K562 (cell line): ENCODE data around the gene AP2M1. TPM values are rescaled to one million over a fixed set of nuclear protein-coding genes. Genes with fewer than 3 reads are reported as not detected.

ENCODE experiments used
- ATAC-seq: fragments of 200-7000 bp; cut with Tn5 transposase; 3 replicates; pipeline ENCODE4 v1.9.1; 2020; ENCODE audit warnings: moderate library complexity
- BruUV-seq: library from RNA; stranded (reverse); fragments of 400-500 nt; replicated peaks from 2 replicates; lab custom pipeline; 2021; lab: Mats Ljungman, UMichigan
- CTCF ChIA-PET: fragments of 300-600 bp; formaldehyde crosslinking; extraction: SDS; loops from one replicate; lab custom pipeline; 2021; ENCODE audit warnings: low intra/inter-chr PET ratio; lab: Yijun Ruan, JAX
- POLR2A ChIA-PET: fragments of 300-600, 350-650 bp; sonication (Branson Sonifier 250); formaldehyde crosslinking; extraction: SDS; loops from one replicate; lab custom pipeline; 2021; ENCODE audit warnings: antibody characterized with exemption, inconsistent platforms; lab: Yijun Ruan, JAX
- DNase-seq, 4 experiments: peaks; one replicate each; pipeline versions ENCODE4 v3.0.0 to v3.0.0-alpha.2; 2011 to 2018; ENCODE audit warnings: low spot score in 3 of 4, mixed read lengths in 3 of 4; ENCODE audit errors: extremely low read depth in 1 of 4
- FAIRE-seq: peaks from 2 replicates; lab custom pipeline; 2011; peaks lifted over from hg19 to GRCh38; lab: Jason Lieb, UNC
- H2AFZ ChIP-seq: 2 replicates; pipeline ENCODE4 v1.6.0; 2011; ENCODE audit warnings: low read depth, low read length, control low read depth, inconsistent platforms
- H3K27ac ChIP-seq: fragments of 200-600 bp; 3 replicates; pipeline ENCODE4 v1.8.0; 2011; ENCODE audit warnings: low read depth, mild to moderate bottlenecking, control low read depth, inconsistent platforms, low read length, moderate library complexity, mixed read lengths; ENCODE audit errors: extremely low read depth
- H3K27me3 ChIP-seq, 2 experiments: fragments of 300-600 bp in 1 of 2; 2 replicates in 1 of 2; 3 replicates in 1 of 2; pipeline versions ENCODE4 v1.6.0 to v1.8.0; 2011; ENCODE audit warnings: inconsistent platforms in 2 of 2, low read length in 2 of 2, mild to moderate bottlenecking in 1 of 2, mixed read lengths in 1 of 2, moderate library complexity in 1 of 2; ENCODE audit not compliant: control insufficient read depth in 2 of 2, insufficient read depth in 2 of 2
- H3K36me3 ChIP-seq: fragments of 300-600 bp; 3 replicates; pipeline ENCODE4 v1.8.0; 2011; ENCODE audit warnings: mild to moderate bottlenecking, low read length, inconsistent platforms; ENCODE audit not compliant: control insufficient read depth, insufficient read depth
- H3K4me1 ChIP-seq, 2 experiments: fragments of 200-600 bp in 1 of 2; replicated peaks in 1 of 2; 2 replicates in 1 of 2; 3 replicates in 1 of 2; pipeline versions ENCODE4 v1.5.1 to v1.8.0; 2011; ENCODE audit warnings: inconsistent platforms in 2 of 2, low read length in 2 of 2, mild to moderate bottlenecking in 1 of 2, mixed read lengths in 1 of 2, moderate library complexity in 1 of 2; ENCODE audit not compliant: control insufficient read depth in 2 of 2, insufficient read depth in 2 of 2
- H3K4me2 ChIP-seq: 2 replicates; pipeline ENCODE4 v1.6.1; 2011; ENCODE audit warnings: low read length, control low read depth, inconsistent platforms, mixed read lengths; ENCODE audit not compliant: insufficient read depth
- H3K4me3 ChIP-seq: fragments of 200-600 bp; sonication (generic), shearing (Covaris generic); 2 replicates; pipeline ENCODE4 v1.5.1; 2016; ENCODE audit warnings: control low read depth, inconsistent platforms
- H3K79me2 ChIP-seq: fragments of 200-600 bp; 3 replicates; pipeline ENCODE4 v1.8.0; 2011; ENCODE audit warnings: low read length, inconsistent platforms; ENCODE audit not compliant: control insufficient read depth, insufficient read depth
- H3K9ac ChIP-seq, 2 experiments: 2 replicates each; pipeline versions ENCODE4 v1.6.0 to v1.6.1; 2011; ENCODE audit warnings: low read depth in 2 of 2, low read length in 2 of 2, control low read depth in 1 of 2, inconsistent platforms in 1 of 2, mild to moderate bottlenecking in 1 of 2, mixed read lengths in 1 of 2; ENCODE audit not compliant: insufficient read depth in 1 of 2
- H3K9me1 ChIP-seq: one replicate; pipeline ENCODE4 v1.6.0; 2011; ENCODE audit warnings: inconsistent platforms, mild to moderate bottlenecking, low read length, moderate library complexity; ENCODE audit not compliant: control insufficient read depth, insufficient read depth
- H3K9me3 ChIP-seq: replicated peaks from 2 replicates; pipeline ENCODE4 v1.5.1; 2011; ENCODE audit warnings: low read depth, low read length, inconsistent platforms; ENCODE audit not compliant: control insufficient read depth, insufficient read depth
- H4K20me1 ChIP-seq: replicated peaks from 2 replicates; pipeline ENCODE4 v1.6.1; 2011; ENCODE audit warnings: low read length, inconsistent platforms, mixed read lengths; ENCODE audit not compliant: control insufficient read depth, insufficient read depth
- CBX8 ChIP-seq: fragments of 200-600 bp; sonication (generic); IDR thresholded peaks from 2 replicates; pipeline ENCODE4 v1.6.1; 2012; ENCODE audit warnings: borderline replicate concordance, mixed run types, low read depth, mild to moderate bottlenecking, moderate library complexity, mixed read lengths, low read length, control low read depth, inconsistent platforms; ENCODE audit not compliant: poor library complexity, severe bottlenecking; ENCODE audit errors: extremely low read depth
- DPF2 ChIP-seq: fragments of 450-650 bp; IDR thresholded peaks from 2 replicates; pipeline ENCODE4 v1.6.1; 2016
- EZH2 ChIP-seq: IDR thresholded peaks from 2 replicates; pipeline ENCODE4 v1.6.1; 2012; ENCODE audit warnings: low read depth, mild to moderate bottlenecking, inconsistent platforms, low read length, borderline replicate concordance
- HMG20B ChIP-seq: fragments of 250-450 bp; sonication (Bioruptor Pico); IDR thresholded peaks from 2 replicates; pipeline ENCODE4 v1.5.0; 2021; ENCODE audit warnings: mild to moderate bottlenecking
- MAZ ChIP-seq, 2 experiments: fragments of 450-650 bp in 1 of 2; sonication (generic) in 1 of 2; formaldehyde crosslinking; IDR thresholded peaks in 1 of 2; conservative IDR thresholded peaks in 1 of 2; 2 replicates each; pipeline versions ENCODE4 v1.4.0 to v1.5.0; 2020; ENCODE audit warnings: mild to moderate bottlenecking in 1 of 2, missing genetic modification reagents in 1 of 2
- NFE2L1 ChIP-seq: fragments of 450-650 bp; IDR thresholded peaks from 2 replicates; pipeline ENCODE4 v1.6.1; 2016; ENCODE audit warnings: missing genetic modification characterization, low read depth, mild to moderate bottlenecking, missing compliant biosample characterization, moderate library complexity, borderline replicate concordance
- PCBP1 ChIP-seq: fragments of 200-400 bp; formaldehyde crosslinking; IDR thresholded peaks from 2 replicates; pipeline ENCODE4 v1.6.1; 2018; ENCODE audit warnings: mild to moderate bottlenecking, low read depth, low read length; ENCODE audit not compliant: poor library complexity, severe bottlenecking
- PCBP2 ChIP-seq: fragments of 200-400 bp; formaldehyde crosslinking; IDR thresholded peaks from 2 replicates; pipeline ENCODE4 v1.6.1; 2018; ENCODE audit warnings: low read length, low read depth, mild to moderate bottlenecking, moderate library complexity; ENCODE audit not compliant: poor library complexity, severe bottlenecking
- PHF21A ChIP-seq: fragments of 450-650 bp; IDR thresholded peaks from 2 replicates; pipeline ENCODE4 v1.6.1; 2017; ENCODE audit warnings: low read depth, borderline replicate concordance
- SIRT6 ChIP-seq: IDR thresholded peaks from one replicate; pipeline ENCODE4 v1.6.1; 2012; ENCODE audit warnings: low read depth, mild to moderate bottlenecking, control low read depth, inconsistent platforms, low read length, moderate library complexity
- SMARCA5 ChIP-seq: fragments of 450-650 bp; IDR thresholded peaks from 2 replicates; pipeline ENCODE4 v1.6.1; 2016
- SMARCE1 ChIP-seq: fragments of 450-650 bp; IDR thresholded peaks from 2 replicates; pipeline ENCODE4 v1.7.1; 2016; ENCODE audit warnings: mild to moderate bottlenecking
- SRSF9 ChIP-seq: fragments of 200-400 bp; formaldehyde crosslinking; IDR thresholded peaks from 2 replicates; pipeline ENCODE4 v1.6.1; 2017; ENCODE audit warnings: low read depth, low read length, borderline replicate concordance
- TSC22D4 ChIP-seq: fragments of 450-650 bp; IDR thresholded peaks from 2 replicates; pipeline ENCODE4 v1.6.1; 2016; ENCODE audit warnings: missing genetic modification characterization, missing biosample characterization, control low read depth
- ZNF24 ChIP-seq: fragments of 450-650 bp; IDR thresholded peaks from 2 replicates; pipeline ENCODE4 v1.6.1; 2016
- WGBS: fragments of 100-300 bp; shearing (Covaris generic); methylation state at CpG from one replicate; pipeline ENCODE4 v1.1.6; 2016; ENCODE audit warnings: low coverage, mixed read lengths; ENCODE audit not compliant: insufficient coverage; ENCODE audit errors: missing lambda C conversion rate; 5-methylcytosine and 5-hydroxymethylcytosine counted together
- in situ Hi-C: fragments of 300-500 bp; cut with MboI; formaldehyde crosslinking; loops from 4 replicates; pipeline ENCODE4 v1.15.0; 2018; ENCODE audit warnings: inconsistent platforms, mixed read lengths
- intact Hi-C: fragments of 100-400 bp; cut with micrococcal nuclease; formaldehyde crosslinking; loops from 2 replicates; pipeline ENCODE4 v1.14.2; 2022
- polyA plus RNA-seq, 8 experiments: library from polyadenylated mRNA; depleted of rRNA in 4 of 8; stranded (reverse) in 5 of 8; unstranded in 3 of 8; fragments of >200 nt; fragmentation: Nextera tagmentation in 2 of 8; fragmentation: Illumina TruSeq in 1 of 8; extraction: Ambion mirVana in 2 of 8; extraction: Trizol in 1 of 8; gene quantifications; 2 replicates each; pipeline versions ENCODE4 v1.2.1 to v1.2.3, GENCODE V29; 2011 to 2014; ENCODE audit warnings: inconsistent platforms in 1 of 8, missing spikeins in 1 of 8
- total RNA-seq, 7 experiments: library from RNA; depleted of rRNA in 6 of 7; stranded (reverse); fragments of >200 nt in 6 of 7; fragmentation: Illumina TruSeq in 2 of 7; extraction: Trizol in 2 of 7; gene quantifications; 2 replicates each; pipeline versions ENCODE4 v1.2.1 to v1.2.3, GENCODE V29; 2011 to 2021; ENCODE audit warnings: low replicate concordance in 1 of 7
- TF ChIP-seq, protein P1 (sequence below): fragments of 250-450 bp; sonication (Bioruptor Pico); IDR thresholded peaks from 2 replicates; pipeline ENCODE4 v1.8.0; 2021; ENCODE audit warnings: moderate library complexity, mild to moderate bottlenecking, inconsistent platforms
- TF ChIP-seq, protein P2 (sequence below): fragments of 250-450 bp; sonication (Bioruptor Pico); IDR thresholded peaks from 2 replicates; pipeline ENCODE4 v1.9.0; 2021; ENCODE audit warnings: mild to moderate bottlenecking
- TF ChIP-seq, protein P3 (sequence below): fragments of 450-650 bp; IDR thresholded peaks from 2 replicates; pipeline ENCODE4 v1.6.1; 2016; ENCODE audit warnings: antibody characterized with exemption
- TF ChIP-seq, protein P4 (sequence below): fragments of 450-650 bp; formaldehyde crosslinking; IDR thresholded peaks from 2 replicates; pipeline ENCODE4 v1.4.0; 2022; ENCODE audit warnings: missing genetic modification characterization
- TF ChIP-seq, protein P5 (sequence below): sonication (generic); formaldehyde crosslinking; IDR thresholded peaks from 2 replicates; pipeline ENCODE4 v1.8.1; 2023; ENCODE audit warnings: mild to moderate bottlenecking, missing genetic modification reagents

AP2M1 gene
- total and polyA plus RNA-seq, 9 of the 15 experiments (the other 6 are each of a cell fraction or from before 2014, with no cell fraction given) = 118 to 505 (median 296) TPM

DNA sequence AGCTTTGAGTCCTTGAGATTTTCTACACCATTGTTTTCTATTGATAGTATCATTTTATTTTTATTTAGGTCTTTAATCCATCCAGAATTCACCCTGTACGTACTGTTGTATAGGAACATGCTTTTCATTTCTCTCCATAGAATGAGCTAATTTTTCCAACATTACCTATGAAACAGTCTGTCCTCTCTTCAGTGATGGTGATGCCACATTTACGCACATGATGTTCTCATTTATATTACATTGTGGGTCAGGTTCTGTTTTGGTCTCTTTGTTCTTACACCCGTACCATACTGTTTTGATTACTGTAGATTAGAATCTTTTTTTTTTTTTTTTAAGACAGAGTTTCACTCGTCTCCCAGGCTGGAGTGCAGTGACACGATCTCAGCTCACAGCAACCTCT lies 37.1 kb downstream of the AP2M1 start:
- Histone ChIP-seq H3K4me2 (no peak overlapping the region), H3K27ac (no peak overlapping the region), H4K20me1 (no peaks in the 10 kb centered on the region), H3K9me3 (no peaks in the 10 kb centered on the region), H3K79me2 (no peaks in the 10 kb centered on the region), H2AFZ (no peak overlapping the region), H3K27me3 (peaks cover 26 to 33% of the 10 kb centered on the region in 2 experiments; a peak in 4 of 5 replicates), H3K36me3 (no peaks in the 10 kb centered on the region), H3K4me1 (no peaks in the 10 kb centered on the region; a peak in 1 of 5 replicates), H3K9ac (no peak overlapping the region), H3K9me1 (no peaks in the 10 kb centered on the region), H3K4me3 (no peak overlapping the region)
- in situ Hi-C loops (no loop called here), intact Hi-C loops (no loop called here)
- FAIRE-seq (no peak), DNase-seq (no peak), ATAC-seq (no peak)
- 17% methylated on average over 5 of the region's 5 CpGs for WGBS
- BruUV-seq = no TSS peak
- POLR2A ChIA-PET = interaction anchor here (0.5 to 1.1 kb wide), 4 partner anchors 12 to 46 kb away, joined by 3 to 4 read pairs (median 3); no protein-coding TSS in a partner anchor
- TF ChIP-seq, protein P1, sequence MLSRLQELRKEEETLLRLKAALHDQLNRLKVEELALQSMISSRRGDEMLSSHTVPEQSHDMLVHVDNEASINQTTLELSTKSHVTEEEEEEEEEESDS (CRISPR knock-in tag) = no peak
- TF ChIP-seq SMARCA5 (no peak), HMG20B (CRISPR knock-in tag) (no peak), PCBP1 (no peak), SRSF9 (no peak), NFE2L1 (tag) (no peak), CBX8 (no peak), SIRT6 (no peak), EZH2 (no peak), TSC22D4 (no peak), PHF21A (no peak), SMARCE1 (no peak), ZNF24 (no peak), PCBP2 (no peak), DPF2 (no peak), MAZ (CRISPR knock-in tag; conservative IDR thresholded peaks at IDR 0.05 in 1 of 2, IDR thresholded peaks at IDR 0.05 in 1 of 2) (no peak)
- TF ChIP-seq, protein P2, sequence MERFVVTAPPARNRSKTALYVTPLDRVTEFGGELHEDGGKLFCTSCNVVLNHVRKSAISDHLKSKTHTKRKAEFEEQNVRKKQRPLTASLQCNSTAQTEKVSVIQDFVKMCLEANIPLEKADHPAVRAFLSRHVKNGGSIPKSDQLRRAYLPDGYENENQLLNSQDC (CRISPR knock-in tag) = no peak
- TF ChIP-seq, protein P3, sequence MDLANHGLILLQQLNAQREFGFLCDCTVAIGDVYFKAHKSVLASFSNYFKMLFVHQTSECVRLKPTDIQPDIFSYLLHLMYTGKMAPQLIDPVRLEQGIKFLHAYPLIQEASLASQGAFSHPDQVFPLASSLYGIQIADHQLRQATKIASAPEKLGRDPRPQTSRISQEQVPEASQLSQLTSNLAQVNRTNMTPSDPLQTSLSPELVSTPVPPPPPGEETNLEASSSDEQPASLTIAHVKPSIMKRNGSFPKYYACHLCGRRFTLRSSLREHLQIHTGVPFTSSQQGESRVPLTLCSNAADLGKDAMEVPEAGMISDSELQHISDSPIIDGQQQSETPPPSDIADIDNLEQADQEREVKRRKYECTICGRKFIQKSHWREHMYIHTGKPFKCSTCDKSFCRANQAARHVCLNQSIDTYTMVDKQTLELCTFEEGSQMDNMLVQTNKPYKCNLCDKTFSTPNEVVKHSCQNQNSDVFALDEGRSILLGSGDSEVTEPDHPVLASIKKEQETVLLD = no peak
- TF ChIP-seq, protein P4, sequence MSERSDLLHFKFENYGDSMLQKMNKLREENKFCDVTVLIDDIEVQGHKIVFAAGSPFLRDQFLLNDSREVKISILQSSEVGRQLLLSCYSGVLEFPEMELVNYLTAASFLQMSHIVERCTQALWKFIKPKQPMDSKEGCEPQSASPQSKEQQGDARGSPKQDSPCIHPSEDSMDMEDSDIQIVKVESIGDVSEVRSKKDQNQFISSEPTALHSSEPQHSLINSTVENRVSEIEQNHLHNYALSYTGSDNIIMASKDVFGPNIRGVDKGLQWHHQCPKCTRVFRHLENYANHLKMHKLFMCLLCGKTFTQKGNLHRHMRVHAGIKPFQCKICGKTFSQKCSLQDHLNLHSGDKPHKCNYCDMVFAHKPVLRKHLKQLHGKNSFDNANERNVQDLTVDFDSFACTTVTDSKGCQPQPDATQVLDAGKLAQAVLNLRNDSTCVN = no peak
- TF ChIP-seq, protein P5, sequence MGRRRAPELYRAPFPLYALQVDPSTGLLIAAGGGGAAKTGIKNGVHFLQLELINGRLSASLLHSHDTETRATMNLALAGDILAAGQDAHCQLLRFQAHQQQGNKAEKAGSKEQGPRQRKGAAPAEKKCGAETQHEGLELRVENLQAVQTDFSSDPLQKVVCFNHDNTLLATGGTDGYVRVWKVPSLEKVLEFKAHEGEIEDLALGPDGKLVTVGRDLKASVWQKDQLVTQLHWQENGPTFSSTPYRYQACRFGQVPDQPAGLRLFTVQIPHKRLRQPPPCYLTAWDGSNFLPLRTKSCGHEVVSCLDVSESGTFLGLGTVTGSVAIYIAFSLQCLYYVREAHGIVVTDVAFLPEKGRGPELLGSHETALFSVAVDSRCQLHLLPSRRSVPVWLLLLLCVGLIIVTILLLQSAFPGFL = no peak
- CTCF ChIA-PET = no interaction called here
